SIG-M5 (cell line): Measurements from ENCODE around the gene SFXN5.
"Not testable (repeated sequence)": the region's sequence is repeated elsewhere in the genome, so short reads cannot be mapped to it uniquely, and the experiment has no call there.

ENCODE experiments used
- DNase-seq: peaks from one replicate; lab custom pipeline; 2025; lab: John Stamatoyannopoulos, UW

Gene SFXN5

DNA sequence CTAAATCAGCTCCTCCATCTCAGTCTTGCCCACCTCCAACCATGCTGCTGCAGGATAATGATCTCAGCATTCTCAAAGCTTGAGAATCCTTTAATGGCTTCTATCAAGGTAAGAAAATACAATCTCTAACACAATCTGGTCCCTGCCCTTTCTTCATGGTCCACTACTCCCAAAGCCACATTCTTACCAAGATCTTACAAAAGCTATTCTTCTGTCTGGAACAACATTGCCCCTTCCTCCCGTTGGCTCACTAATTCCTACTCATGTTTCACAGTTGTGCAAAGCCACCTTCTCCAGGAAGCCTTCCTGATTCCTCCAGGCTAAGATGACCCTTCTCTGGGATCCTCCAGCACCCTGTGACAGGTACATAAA lies 5.9 kb upstream of the SFXN5 start:
- DNase-seq = no peak

- no peak for DNase-seq
These were observed 5.3 kb upstream of the SFXN5 start for GRCh38 chr2:73076701-73077423.

DNA sequence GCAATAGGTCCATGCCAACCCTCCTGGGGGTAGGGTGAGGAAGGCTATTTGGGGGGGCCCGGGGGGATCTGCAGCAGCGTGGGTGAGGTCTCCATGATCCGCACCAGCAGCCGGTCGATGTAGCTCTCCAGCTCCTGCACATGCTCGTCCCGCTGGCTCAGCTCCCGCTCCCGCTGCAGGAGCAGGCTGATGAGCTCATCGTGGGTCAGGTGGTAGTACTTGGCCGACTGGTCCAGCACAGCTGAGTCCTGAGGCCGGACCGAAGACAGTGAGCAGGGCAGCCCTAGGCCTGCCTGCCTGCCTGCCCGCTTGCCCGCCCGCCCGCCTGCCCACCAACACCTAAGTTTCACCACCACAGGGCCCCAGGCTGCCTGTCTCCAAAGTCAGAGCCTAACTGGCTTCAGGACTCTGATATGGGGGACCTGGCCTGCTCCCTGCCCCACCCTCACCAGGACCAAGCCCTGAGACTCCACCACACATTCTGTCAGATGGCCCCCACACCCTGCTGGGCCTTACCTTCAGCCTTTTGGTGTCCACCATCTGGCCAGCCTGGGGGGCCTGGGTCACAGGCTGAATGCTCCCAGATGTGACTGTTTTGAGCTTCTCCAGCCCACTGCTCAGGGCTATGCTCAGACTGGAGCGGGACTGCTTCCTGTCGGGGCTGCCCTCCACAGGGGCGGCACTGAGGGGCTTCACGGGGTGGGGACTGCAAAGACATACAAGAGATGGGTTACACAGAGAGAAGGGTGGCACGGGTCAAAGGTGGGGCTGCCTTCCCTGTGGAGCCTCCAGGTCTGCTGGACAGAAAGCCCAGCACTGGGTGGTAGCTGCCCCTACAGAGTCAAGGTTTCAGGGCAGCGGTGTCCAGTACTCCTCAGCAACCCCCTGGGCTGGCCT lies 4.2 kb upstream of the SFXN5 start:
- DNase-seq = no peak

GRCh38 chr2:73074110-73075069 lies 2.9 kb upstream of the SFXN5 start:
- no peak for DNase-seq

DNA sequence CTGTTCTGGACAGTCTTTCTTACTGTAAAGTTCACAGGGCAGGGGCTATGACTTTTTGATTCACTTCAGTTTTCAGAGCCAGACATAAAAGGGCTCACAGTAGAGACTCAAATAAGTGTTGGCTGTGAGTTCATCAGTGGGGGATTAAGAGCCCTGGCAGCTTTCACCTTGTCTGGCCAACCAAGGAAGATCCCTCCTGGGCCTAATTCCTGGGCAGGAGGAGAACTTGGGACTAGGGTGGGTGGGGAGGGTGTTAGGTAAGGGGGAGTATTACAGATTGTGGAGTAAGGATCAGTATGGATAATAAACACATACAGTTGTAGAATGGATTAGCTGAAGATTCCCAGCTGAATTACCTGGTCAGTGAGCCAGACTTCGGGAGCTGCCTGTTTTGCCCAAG lies 904 bp upstream of the SFXN5 start:
- DNase-seq = no peak

- no peak for DNase-seq
These were observed 550 bp upstream of the SFXN5 start for GRCh38 chr2:73072129-73072395.

GRCh38 chr2:73070643-73071359 lies 711 bp downstream of the SFXN5 start:
- DNase-seq = no peak

- DNase-seq = no peak
These were observed 1.5 kb downstream of the SFXN5 start for GRCh38 chr2:73069855-73070642.

GRCh38 chr2:73069041-73069854 lies 2.3 kb downstream of the SFXN5 start:
- no peak for DNase-seq

DNA sequence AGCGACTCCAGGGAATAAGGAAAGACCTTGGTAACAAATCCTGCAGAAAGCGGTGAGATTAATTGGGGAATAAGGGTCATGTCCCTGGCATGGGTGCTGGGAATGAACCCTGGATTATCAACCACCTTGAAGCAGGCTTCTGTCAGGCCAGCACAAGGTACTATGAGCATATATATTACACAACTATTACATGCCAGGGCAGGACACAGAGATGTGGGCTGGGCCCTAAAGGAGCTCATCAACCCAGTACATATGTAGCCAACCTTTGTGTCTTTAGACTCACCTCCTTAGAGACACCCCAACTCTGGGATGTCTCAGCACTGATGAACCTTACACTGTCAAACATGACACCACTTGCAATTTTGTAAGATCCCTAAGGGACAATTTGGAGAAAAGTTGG lies 3.4 kb downstream of the SFXN5 start:
- DNase-seq = no peak

DNA sequence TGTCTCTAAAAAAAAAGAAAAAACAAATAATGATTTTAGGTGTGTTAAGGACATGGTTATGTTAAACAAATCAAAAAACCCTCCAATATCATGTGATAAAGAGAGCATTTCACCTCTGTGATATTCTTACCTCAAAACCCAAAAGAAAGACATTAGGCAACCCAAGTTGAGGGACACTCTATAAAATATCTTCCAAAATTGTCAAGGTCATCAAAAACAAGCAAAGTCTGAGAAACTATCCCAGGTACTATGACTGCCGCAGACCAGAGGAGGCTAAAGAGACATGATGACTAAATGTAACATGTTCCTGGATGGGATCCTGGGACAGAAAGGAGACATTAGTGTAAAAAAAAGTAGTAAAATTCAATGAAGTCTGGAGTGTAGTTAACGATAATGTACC lies 4.5 kb downstream of the SFXN5 start:
- no peak for DNase-seq

- not testable (repeated sequence) for DNase-seq
These were observed 6.4 kb downstream of the SFXN5 start for GRCh38 chr2:73065070-73065469.

- DNase-seq = no peak
These were observed 7.3 kb downstream of the SFXN5 start for GRCh38 chr2:73063909-73064875.

- DNase-seq = no peak
These were observed 8.0 kb downstream of the SFXN5 start for GRCh38 chr2:73063472-73063871.

DNA sequence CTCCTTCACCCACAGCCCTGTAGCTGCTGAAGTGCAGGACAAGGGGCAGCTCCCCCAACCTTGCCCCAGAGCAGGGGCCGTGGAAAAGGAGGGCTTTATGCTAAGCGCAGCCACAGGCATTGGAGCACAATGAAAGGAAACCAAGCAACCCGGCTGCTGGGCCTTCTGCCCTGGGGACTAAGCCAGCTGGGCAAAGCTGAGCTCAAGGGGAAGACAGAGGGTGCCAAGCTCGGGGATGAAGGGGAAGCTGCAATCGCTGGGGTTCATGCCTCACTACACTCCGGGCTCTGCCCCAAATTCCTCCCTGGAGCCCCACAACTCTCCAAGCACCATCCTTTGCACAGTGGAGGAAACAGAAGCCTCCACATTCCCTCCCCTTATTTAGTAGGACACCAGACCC lies 12.4 kb downstream of the SFXN5 start:
- DNase-seq = no peak

DNA sequence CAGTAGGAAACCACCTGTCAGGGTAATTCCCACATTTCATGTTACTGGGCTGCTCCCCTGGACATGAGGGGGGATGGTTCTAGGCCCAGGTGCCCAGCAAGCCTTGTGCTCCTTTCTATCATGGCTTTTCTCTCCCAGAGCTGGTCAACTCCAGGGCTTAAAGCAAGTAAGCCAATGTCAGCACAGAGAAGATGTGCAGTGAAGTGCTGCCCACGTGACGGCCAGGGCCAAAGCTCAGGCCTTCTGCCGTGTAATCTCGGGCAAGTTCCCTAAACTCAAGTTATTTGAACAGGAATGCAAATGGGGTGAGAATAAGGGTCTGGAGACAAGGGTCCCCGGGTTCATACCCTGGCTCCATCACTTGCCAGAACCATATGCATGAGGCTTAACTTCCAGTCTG lies 16.5 kb downstream of the SFXN5 start:
- DNase-seq = no peak

- no peak for DNase-seq
These were observed 18.0 kb downstream of the SFXN5 start for GRCh38 chr2:73053316-73054114.

DNA sequence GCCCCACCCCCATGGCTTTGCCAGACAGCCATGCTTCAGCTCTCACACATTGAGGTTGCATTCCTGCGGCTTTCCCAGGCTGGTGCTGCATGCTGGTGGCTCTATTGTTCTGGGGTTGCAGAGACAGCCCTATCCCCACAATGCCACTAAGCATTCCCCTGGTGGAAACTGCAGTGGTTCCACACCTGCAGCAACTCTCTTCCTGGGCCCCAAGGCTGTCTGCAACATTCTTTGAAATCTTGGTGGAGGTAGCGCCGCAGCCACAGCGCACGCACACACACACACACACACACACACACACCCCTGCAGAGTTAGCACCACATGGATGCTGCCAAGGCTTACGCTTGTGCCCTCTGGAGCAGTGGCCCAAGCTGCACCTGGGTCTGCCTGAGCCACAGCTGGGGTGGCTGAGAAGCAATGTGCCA lies 21.4 kb downstream of the SFXN5 start:
- DNase-seq = no peak
